GM04503 (cell line): ENCODE measurements around the gene GNLY.
"Not testable (repeated sequence)": the region's sequence is repeated elsewhere in the genome, so short reads cannot be mapped to it uniquely, and the experiment has no call there.

Experiments
- DNase-seq: peaks from one replicate; pipeline ENCODE4 v3.0.0-alpha.2; 2012; ENCODE audit warnings: low read depth

The GNLY gene

GRCh38 chr2:85694052-85695025 is at the start of gene GNLY:
Gene GNLY (plus strand): TSS chr2:85694358. CDS start chr2:85694419, 61 bp downstream.
- DNase-seq = no peak

DNA sequence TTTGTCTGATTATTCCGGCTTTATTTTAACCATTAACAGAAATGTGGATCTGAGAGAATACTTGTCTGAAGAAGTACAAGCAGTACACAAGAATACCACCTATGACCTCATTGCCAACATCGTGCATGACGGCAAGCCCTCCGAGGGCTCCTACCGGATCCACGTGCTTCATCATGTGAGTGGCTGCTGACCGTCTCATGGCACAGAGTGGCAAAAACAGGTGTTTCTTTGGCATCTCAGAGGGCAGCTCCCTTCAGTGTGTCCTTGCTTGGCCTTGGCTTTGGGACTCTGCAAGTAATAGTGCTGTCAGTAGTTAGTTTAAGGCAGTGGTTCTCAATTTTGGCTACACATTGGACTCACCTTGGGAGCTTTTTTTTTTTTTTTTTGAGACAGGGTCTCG is 49.2 kb upstream of the GNLY start:
- DNase-seq = no peak

DNA sequence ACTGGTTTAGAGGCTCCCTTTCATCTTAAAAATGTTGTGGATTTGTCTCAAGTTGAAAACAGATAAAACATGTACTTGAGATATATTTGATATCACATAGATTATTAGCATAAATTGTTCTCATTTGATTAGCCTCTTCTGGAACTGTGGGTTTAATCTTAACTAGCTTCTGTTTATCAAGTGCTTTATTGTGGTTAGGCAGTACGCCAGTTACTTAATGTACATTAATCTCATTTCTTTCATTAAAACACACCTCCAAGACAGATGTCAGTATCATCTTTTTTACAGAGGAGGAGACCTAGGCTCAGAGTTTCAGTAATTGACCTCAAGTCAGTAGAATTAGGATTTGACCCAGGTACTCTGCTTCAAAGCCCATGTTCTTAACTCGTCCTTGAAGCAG is 48.0 kb upstream of the GNLY start:
- DNase-seq = no peak

DNA sequence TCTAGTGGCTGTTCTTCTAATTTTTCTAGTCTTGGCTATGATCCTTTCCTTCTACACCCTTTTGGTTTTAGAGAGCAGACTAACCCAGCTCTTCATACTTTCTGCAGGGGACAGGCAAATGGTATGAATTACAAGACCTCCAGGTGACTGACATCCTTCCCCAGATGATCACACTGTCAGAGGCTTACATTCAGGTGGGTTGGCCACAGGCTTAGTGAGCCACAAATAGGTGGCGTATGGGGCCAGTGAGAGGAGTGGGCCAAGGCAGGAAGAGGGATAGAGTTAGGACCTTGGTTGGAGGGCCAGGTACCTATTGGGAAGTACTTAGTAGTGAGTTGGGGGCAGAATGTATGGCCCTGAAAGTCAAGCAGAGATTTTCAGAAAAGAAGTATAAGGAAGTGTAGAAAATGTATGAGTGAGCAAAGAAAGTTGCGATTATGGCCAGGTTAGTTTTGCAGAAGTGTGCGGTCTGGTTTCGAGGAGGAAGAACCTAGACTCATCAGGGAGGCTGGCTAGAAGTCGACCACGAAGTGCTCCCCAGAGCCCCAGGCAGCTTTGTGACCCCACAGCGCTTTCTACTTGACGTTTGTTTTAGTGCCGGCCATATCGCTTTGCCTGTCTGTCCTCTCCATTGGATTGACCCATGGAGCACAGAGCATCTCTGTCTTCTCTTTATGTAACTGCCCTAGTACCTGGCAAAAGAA is 46.2 kb upstream of the GNLY start:
- DNase-seq = no peak

GRCh38 chr2:85648619-85649018 is 45.5 kb upstream of the GNLY start:
- no peak for DNase-seq

GRCh38 chr2:85649201-85650190 is 44.7 kb upstream of the GNLY start:
- DNase-seq = peak; percentile 70

GRCh38 chr2:85650456-85650855 is 43.7 kb upstream of the GNLY start:
- no peak for DNase-seq

- DNase-seq = no peak
Measured at GRCh38 chr2:85651097-85651496, 43.1 kb upstream of the GNLY start.

DNA sequence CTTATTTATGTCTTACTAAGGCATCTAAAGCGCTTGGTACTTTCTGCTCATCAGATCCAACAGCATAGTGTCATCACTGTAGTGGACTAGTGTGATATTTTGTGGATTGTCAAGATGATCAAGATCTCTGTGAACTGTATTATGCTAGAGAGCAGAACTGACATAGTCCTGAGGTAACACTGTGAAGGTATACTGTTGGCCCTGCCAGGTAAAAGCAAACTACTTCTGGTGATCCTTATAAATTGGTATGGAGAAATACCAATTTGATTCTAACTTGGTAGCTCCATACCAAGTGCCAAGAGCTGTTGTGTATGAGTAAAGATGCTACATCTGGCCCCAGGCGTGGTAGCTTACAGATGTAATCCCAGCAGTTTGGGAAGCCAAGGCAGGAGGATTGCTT is 42.1 kb upstream of the GNLY start:
- no peak for DNase-seq

- DNase-seq = no peak
Measured at GRCh38 chr2:85653996-85654395, 40.2 kb upstream of the GNLY start.

GRCh38 chr2:85655961-85656417 is 38.2 kb upstream of the GNLY start:
- peak; percentile 81 for DNase-seq

DNA sequence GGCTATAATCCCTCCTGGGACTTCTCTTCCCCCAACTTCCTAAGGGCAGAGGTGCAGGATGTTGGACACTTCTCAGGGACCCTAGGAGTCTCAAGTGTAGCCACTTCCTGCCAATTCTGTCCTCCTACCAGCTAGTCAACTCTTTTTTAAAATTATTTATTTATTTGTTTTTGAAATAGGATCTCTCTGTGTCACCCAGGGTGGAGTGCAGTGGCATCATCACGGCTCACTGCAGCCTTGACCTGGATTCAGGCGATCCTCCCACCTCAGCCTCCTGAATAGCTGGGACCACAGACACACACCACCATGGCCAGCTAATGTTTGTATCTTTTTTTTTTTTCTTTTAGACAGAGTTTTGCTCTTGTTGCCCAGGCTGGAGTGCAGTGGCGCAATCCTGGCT is 37.7 kb upstream of the GNLY start:
- DNase-seq = no peak

DNA sequence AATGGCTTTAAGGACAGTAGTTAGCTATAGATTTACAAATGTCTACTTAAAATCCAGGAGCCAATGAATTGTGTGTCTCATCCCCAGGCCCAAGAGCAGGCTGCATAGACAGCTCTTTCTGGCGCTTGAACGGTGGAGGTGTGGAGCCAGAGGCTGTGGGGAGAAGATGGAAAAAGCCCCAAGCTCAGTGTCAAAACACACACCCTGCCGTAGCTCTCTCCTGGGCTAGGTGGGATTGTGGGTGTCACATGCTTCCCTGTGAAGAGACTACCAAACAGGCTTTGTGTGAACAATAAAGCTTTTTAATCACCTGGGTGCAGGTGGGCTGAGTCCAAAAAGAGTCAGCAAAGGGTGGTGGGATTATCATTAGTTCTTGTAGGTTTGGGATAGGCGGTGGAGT is 36.8 kb upstream of the GNLY start:
- not testable (repeated sequence) for DNase-seq

GRCh38 chr2:85659324-85659981 is 34.7 kb upstream of the GNLY start:
- no peak for DNase-seq

DNA sequence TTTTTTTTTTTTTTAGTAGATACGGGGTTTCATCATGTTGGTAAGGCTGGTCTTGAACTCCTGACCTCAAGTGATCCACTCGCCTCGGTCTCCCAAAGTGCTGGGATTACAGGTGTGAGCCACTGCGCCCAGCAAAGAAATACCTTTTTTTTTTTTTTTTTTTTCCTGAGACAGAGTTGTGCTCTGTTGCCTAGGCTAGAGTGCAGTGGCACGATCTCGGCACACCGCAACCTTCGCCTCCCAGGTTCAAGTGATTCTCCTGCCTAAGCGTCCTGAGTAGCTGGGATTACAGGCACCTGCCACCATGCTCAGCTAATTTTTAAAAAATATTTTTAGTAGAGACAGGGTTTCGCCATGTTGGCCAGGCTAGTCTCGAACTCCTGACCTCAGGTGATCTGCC is 33.9 kb upstream of the GNLY start:
- DNase-seq = not testable (repeated sequence)

GRCh38 chr2:85660725-85661124 is 33.4 kb upstream of the GNLY start:
- DNase-seq = no peak

- no peak for DNase-seq
Measured at GRCh38 chr2:85661139-85661858, 32.9 kb upstream of the GNLY start.

DNA sequence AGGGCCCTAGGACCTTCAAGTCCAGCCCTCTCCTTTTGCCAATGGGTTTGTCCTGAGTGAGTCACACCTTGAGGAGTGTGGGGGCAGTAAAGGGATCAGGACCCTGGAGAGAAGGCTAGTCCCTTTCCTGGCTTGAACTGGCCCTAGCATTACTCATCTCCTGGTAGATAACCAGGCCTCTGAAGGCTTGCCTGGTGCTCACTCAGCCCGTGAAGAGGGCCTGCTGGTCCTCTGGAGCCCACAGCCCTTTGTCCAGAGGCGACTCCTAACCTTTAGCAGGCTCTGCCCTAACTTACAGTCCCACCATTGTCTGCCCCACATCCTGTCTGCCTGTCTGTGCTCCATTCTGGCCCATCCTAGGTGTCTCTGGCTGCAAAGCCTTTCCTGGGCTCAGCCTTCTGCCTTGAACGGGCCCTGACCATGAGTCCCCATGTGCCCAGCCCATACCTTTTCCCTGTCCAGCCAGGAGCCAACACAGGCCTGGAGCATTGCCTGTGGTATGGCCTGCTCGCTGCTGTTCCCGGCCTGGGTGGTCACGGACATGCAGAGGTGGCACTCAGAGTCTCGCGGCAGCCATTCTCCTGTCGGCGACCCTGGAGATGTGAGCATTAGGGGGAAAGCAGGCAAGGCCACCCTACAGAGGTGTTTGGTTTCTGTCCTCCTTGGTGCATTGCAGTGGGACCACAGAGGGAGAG is 31.1 kb upstream of the GNLY start:
- DNase-seq = peak; percentile 83

DNA sequence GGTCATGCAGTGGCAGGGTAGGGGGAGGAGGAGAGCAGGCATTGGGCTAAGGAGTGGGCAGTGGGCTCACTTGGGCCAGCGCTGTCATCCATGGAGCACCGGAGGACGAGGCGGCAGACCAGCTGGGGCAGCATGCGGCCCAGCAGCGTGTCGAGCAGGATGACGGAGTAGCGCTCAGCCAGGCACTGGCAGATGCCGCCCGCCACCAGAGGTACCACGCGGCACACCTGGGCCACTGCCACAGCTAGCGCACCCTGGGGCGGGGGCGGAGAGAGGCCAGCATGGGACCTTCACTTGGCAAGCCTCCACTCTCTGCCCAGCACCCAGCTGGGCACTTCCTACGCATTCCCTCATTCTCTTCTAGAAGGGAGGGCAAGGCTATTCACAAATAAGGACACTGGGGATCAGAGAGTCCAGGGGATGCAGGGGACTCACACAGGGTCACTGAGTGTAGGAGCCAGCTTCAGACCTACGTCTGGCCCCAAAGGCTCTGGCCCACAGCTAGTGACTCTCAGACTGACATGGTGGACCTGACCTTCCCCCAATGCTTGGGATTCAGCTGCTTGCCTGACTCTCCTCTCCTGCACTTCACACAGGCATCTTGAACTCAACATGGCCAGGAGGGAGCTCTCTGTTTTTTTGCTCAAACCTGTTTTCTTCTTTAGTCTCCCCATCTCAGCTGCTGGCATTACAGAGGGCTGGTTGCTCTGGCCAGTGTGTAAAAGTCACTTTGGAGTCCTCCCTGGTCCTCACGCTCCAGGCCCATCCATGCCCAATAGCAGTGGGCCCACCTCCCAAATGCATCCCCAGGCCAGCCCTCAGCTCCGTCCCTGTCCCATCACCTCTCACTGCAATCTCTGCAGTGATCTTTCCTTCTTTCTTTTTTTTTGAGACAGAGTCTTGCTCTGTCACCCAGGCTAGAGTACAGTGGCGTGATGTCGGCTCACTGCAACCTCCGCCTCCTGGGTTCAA is 30.3 kb upstream of the GNLY start:
- DNase-seq = no peak
